Heart right ventricle (tissue), 16 donors: ENCODE measurements around the gene CEP128. TPM values are rescaled to one million over a fixed set of nuclear protein-coding genes. Genes with fewer than 3 reads are reported as not detected.

Source experiments
- ATAC-seq, 8 donors: fragments of 200-7000 bp; cut with Tn5 transposase; one replicate each; pipeline ENCODE4 v1.9.1; 2020; ENCODE audit warnings: mild to moderate bottlenecking in 8 of 8, moderate library complexity in 8 of 8, moderate number of reproducible peaks in 1 of 8
- DNase-seq, 2 donors: peaks; one replicate each; pipeline ENCODE4 v3.0.0-alpha.2; 2020
- H3K27ac ChIP-seq, 10 donors: fragments of 200-600 bp; sonication (generic) in 2 of 10; one replicate each; pipeline versions ENCODE4 v1.5.0 to v1.8.0; 2020 to 2022; ENCODE audit warnings: mild to moderate bottlenecking in 3 of 10
- H3K27me3 ChIP-seq, 7 donors: fragments of 200-600 bp; one replicate each; pipeline ENCODE4 v1.8.0; 2021 to 2022; ENCODE audit warnings: mild to moderate bottlenecking in 2 of 7
- H3K36me3 ChIP-seq, 9 donors: fragments of 200-600 bp; sonication (generic) in 1 of 9; one replicate each; pipeline versions ENCODE4 v1.5.0 to v1.8.0; 2020 to 2022; ENCODE audit warnings: mild to moderate bottlenecking in 2 of 9
- H3K4me1 ChIP-seq, 9 donors: fragments of 200-600 bp; sonication (generic) in 1 of 9; one replicate each; pipeline versions ENCODE4 v1.5.0 to v1.8.0; 2020 to 2022; ENCODE audit warnings: mild to moderate bottlenecking in 4 of 9
- H3K4me3 ChIP-seq, 10 donors: fragments of 200-600 bp; sonication (generic) in 2 of 10; one replicate each; pipeline versions ENCODE4 v1.5.0 to v1.8.0; 2020 to 2022; ENCODE audit warnings: mild to moderate bottlenecking in 7 of 10, moderate library complexity in 2 of 10
- H3K9me3 ChIP-seq, 11 donors: fragments of 200-600 bp in 10 of 11; sonication (generic) in 2 of 11; one replicate each; pipeline versions ENCODE4 v1.5.0 to v1.8.0; 2013 to 2022; ENCODE audit warnings: mild to moderate bottlenecking in 2 of 11, control low read depth in 1 of 11, moderate library complexity in 1 of 11
- whole genome bisulfite sequencing, 2 donors: extraction: QIAGEN DNeasy Blood & Tissue Kit; methylation state at CpG; one replicate each; pipeline ENCODE4 v1.1.7; 2013; ENCODE audit warnings: inconsistent platforms in 1 of 2; 5-methylcytosine and 5-hydroxymethylcytosine counted together
- intact Hi-C, 10 donors: fragments of 100-400 bp; cut with DNase I; formaldehyde crosslinking; loops; one replicate each; pipeline versions ENCODE4 v1.11.1 to v1.14.2; 2022
- polyA plus RNA-seq, 2 donors: library from polyadenylated mRNA; stranded (reverse); fragments of 200-250 nt; gene quantifications; one replicate each; pipeline ENCODE4 v1.2.3, GENCODE V29; 2013
- total RNA-seq, 10 donors: library from RNA; stranded (reverse); fragmentation: NEBNext Ultra II Directional in 3 of 10; extraction: Animal tissue kit (Norgen Biotek cat#: 25700) in 3 of 10; gene quantifications; one replicate each; pipeline versions ENCODE4 v1.2.1 to v1.2.4, GENCODE V29; 2021 to 2023
- TF ChIP-seq, protein P1 (sequence below), 9 donors: fragments of 200-600 bp; sonication (generic) in 2 of 9; IDR thresholded peaks; one replicate each; pipeline versions ENCODE4 v1.5.0 to v1.8.0; 2021 to 2022; ENCODE audit warnings: antibody characterized with exemption in 9 of 9, mild to moderate bottlenecking in 5 of 9, moderate library complexity in 1 of 9
- donor health status: Arrhythmogenic right ventricular cardiomyopathy.
- donor health status: ischemic (EF 13 %, LVEDD 7.1; RV severe dilation, severe dysfunction).
- donor health status: healthy with polysubstance abuse.
- donor health status: DM: no; HTN: yes; CAD: no.
- donor health status: DM: no; HTN: no; CAD: no.
- donor health status: ischemic (EF 25% LVEDD 6.9; RV normal size, moderate dysfunction).
- donor health status: ischemic (EF 25% LVEDD 5.7; RV mildly dilated, moderate dysfunction).
- donor health status: healthy.
- donor health status: DM: yes; HTN: yes; CAD: no.
- donor health status: Ischemic cardiomyopathy.
- donor health status: ischemic (EF 35%, LVEDD 5.7; RV mildly dilated, moderate dysfunction).
- donor health status: nonischemic (EF 11% LVEDD 7.7; RV severe dilation, severe dysfunction).
- donor health status: DM: yes; HTN: yes; CAD: no.
- donor health status: PGD.
- donor health status: ischemic (EF 29% LVEDD 5.4; RV normal size, mild dysfunction).
- donor health status: nonischemic (EF 23%, LVEDD 6.1; RV moderate dilation, normal function).

The CEP128 gene
- total and polyA plus RNA-seq, 12 donors, result 0.93 to 4.9 (median 3.3) TPM

GRCh38 chr14:80570930-80571298 is 370.6 kb downstream of the CEP128 start:
- ATAC-seq (no peak), DNase-seq (no peak)
- no peak overlapping the region for H3K27ac ChIP-seq
- no peaks in the 10 kb centered on the region for H3K4me1 ChIP-seq
- TF ChIP-seq, protein P1, sequence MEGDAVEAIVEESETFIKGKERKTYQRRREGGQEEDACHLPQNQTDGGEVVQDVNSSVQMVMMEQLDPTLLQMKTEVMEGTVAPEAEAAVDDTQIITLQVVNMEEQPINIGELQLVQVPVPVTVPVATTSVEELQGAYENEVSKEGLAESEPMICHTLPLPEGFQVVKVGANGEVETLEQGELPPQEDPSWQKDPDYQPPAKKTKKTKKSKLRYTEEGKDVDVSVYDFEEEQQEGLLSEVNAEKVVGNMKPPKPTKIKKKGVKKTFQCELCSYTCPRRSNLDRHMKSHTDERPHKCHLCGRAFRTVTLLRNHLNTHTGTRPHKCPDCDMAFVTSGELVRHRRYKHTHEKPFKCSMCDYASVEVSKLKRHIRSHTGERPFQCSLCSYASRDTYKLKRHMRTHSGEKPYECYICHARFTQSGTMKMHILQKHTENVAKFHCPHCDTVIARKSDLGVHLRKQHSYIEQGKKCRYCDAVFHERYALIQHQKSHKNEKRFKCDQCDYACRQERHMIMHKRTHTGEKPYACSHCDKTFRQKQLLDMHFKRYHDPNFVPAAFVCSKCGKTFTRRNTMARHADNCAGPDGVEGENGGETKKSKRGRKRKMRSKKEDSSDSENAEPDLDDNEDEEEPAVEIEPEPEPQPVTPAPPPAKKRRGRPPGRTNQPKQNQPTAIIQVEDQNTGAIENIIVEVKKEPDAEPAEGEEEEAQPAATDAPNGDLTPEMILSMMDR (IDR thresholded peaks at IDR 0.05), result no peak
- H3K27me3 ChIP-seq, result no peaks in the 10 kb centered on the region
- 90 to 96% methylated on average over 3 of the region's 3 CpGs for WGBS, 2 donors
- no peak overlapping the region for H3K4me3 ChIP-seq
- H3K36me3 ChIP-seq, result no peaks in the 10 kb centered on the region
- peaks cover 0 to 3% (median 0%) of the 10 kb centered on the region in 11 donors for H3K9me3 ChIP-seq
- intact Hi-C loops, result no loop called here

DNA sequence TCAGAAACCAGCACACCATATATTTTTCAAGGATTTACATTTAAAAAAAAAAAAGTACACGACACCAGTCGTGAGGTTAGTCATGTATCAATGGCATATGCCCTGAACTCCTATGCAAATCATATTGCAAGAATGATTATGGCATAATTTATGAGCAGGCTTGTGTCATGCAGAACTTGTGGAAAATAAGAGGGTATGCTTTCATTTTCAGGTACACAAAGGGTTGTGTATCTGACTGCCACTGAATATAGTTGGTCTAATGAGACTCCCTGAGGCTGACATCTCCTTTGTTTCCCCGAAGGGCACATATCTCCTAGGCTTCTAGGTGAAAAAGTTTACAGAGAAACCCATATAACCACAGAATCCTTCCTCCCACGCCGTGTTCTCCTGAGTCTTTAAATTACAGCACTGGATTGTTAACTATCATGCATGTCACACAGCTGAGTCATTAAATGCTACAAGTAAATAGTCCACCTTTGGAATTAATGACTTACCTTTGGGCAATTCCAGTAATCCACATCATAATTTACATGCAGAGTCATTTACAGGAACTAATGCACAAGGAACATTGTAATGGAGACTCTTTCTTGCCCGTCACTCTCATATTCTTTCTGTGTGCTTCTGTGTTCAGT is 373.5 kb downstream of the CEP128 start:
- Histone ChIP-seq H3K4me1 (no peaks in the 10 kb centered on the region), H3K4me3 (no peak overlapping the region), H3K27me3 (no peaks in the 10 kb centered on the region), H3K27ac (no peak overlapping the region), H3K9me3 (no peaks in the 10 kb centered on the region), H3K36me3 (no peaks in the 10 kb centered on the region)
- ATAC-seq (no peak), DNase-seq (no peak)
- TF ChIP-seq, protein P1 (IDR thresholded peaks at IDR 0.05), result no peak
- 79 to 82% methylated on average over 6 of the region's 6 CpGs for WGBS, 2 donors
- intact Hi-C loops, result no loop called here

DNA sequence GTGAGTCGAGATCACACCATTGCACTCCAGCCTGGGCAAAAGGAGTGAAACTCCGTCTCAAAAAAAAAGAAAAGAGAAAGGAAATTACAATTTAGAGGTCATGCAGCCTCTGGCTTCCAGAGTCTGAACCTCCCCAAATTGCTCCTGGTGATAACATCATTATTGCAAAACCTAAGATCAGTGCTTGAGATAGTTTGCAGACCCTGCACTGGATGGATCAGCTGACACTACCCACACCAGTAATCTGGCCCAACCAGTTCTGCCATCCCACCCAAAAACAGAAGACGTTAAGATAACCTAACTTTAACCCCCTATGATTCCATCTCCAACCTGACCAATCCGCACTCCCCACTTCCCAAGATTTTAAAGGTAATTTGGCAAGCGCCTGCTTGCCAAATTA is 376.5 kb downstream of the CEP128 start:
- TF ChIP-seq, protein P1 (IDR thresholded peaks at IDR 0.05), result no peak
- Histone ChIP-seq H3K36me3 (no peaks in the 10 kb centered on the region), H3K4me1 (no peaks in the 10 kb centered on the region), H3K9me3 (peaks cover 0 to 3% (median 0%) of the 10 kb centered on the region in 11 donors), H3K4me3 (no peak overlapping the region), H3K27ac (no peak overlapping the region), H3K27me3 (no peaks in the 10 kb centered on the region)
- 77% methylated on average over 5 of the region's 5 CpGs for WGBS, 2 donors
- ATAC-seq (no peak), DNase-seq (no peak)
- intact Hi-C loops, result no loop called here

GRCh38 chr14:80564051-80564450 is 377.5 kb downstream of the CEP128 start:
- TF ChIP-seq, protein P1 (IDR thresholded peaks at IDR 0.05), result no peak
- Histone ChIP-seq H3K4me3 (no peak overlapping the region), H3K36me3 (no peaks in the 10 kb centered on the region), H3K27me3 (no peaks in the 10 kb centered on the region), H3K27ac (no peak overlapping the region), H3K4me1 (no peaks in the 10 kb centered on the region), H3K9me3 (peaks cover 0 to 3% (median 0%) of the 10 kb centered on the region in 11 donors)
- intact Hi-C loops, result no loop called here
- DNase-seq (no peak), ATAC-seq (no peak)
